ENCODE data around the gene UBR1. TPM values are rescaled to one million over a fixed set of nuclear protein-coding genes. Genes with fewer than 3 reads are reported as not detected.
"Not testable (repeated sequence)": the region's sequence is repeated elsewhere in the genome, so short reads cannot be mapped to it uniquely, and the experiment has no call there.

The UBR1 gene
- total RNA-seq, 4 donors from 2014 or later = 21.3 to 108 (median 34.2) TPM

DNA sequence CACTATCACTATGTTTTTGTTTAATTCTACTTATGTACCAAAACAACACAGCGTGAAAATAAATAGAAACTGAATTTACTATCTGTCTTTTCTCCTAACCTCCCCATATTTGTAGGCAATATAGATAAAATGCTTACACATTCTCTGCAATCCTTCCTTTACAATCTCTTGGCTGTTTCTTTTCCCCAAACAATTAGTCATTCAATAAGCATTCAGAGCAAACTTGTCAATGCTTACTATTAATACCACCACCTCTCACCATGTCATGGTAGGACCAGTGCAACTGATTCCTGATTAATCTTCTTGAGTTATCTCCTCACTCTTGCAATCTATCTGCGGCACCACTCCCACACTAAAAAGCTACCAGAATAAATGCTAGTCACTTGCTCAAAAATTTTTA lies 111.3 kb downstream of the UBR1 start:
- Histone ChIP-seq H3K4me1 (no peaks in the 10 kb centered on the region), H3K36me3 (peaks cover 0 to 29% (median 8%) of the 10 kb centered on the region in 4 donors), H3K4me3 (no peak overlapping the region), H3K9me3 (no peaks in the 10 kb centered on the region), H3K27me3 (no peaks in the 10 kb centered on the region), H3K27ac (no peak overlapping the region)
- no peak for TF ChIP-seq CTCF (IDR thresholded peaks at IDR 0.05)
- no peak for TF ChIP-seq POLR2A (IDR thresholded peaks at IDR 0.05)
- no peak for TF ChIP-seq EP300 (IDR thresholded peaks at IDR 0.05; ENCODE audit: low read depth)
- no peak for TF ChIP-seq POLR2AphosphoS5 (IDR thresholded peaks at IDR 0.05)
- 90 to 92% methylated on average over 2 of the region's 2 CpGs for WGBS, 2 donors (ENCODE audit: low coverage in 1 of 2)
- intact Hi-C loops (cut with DNase I; ENCODE audit: low total_unique reads) = no loop called here
- no peak for DNase-seq
- in situ Hi-C loops (cut with MboI; ENCODE audit: low pct_ligation_motif_present in 1 of 4, low pct_unique_long_range_greater_than_20kb in 1 of 4, low sequenced_read_pairs in 3 of 4) = no loop called here

GRCh38 chr15:42992626-42993025 lies 113.2 kb downstream of the UBR1 start:
- WGBS, 2 donors (ENCODE audit: low coverage in 1 of 2) = 60 to 81% methylated on average over 3 of the region's 3 CpGs
- no peak for DNase-seq
- in situ Hi-C loops (cut with MboI; ENCODE audit: low pct_ligation_motif_present in 1 of 4, low pct_unique_long_range_greater_than_20kb in 1 of 4, low sequenced_read_pairs in 3 of 4) = no loop called here
- Histone ChIP-seq H3K9me3 (no peaks in the 10 kb centered on the region), H3K4me3 (no peak overlapping the region), H3K4me1 (no peaks in the 10 kb centered on the region), H3K27me3 (no peaks in the 10 kb centered on the region), H3K27ac (no peak overlapping the region), H3K36me3 (peaks cover 0 to 38% (median 12%) of the 10 kb centered on the region in 4 donors)
- TF ChIP-seq POLR2A (IDR thresholded peaks at IDR 0.05) = no peak
- no peak for TF ChIP-seq POLR2AphosphoS5 (IDR thresholded peaks at IDR 0.05)
- no peak for TF ChIP-seq EP300 (IDR thresholded peaks at IDR 0.05; ENCODE audit: low read depth)
- TF ChIP-seq CTCF (IDR thresholded peaks at IDR 0.05) = no peak
- intact Hi-C loops (cut with DNase I; ENCODE audit: low total_unique reads) = no loop called here

GRCh38 chr15:42986693-42987342 lies 119.0 kb downstream of the UBR1 start:
- Histone ChIP-seq H3K36me3 (peaks cover 0 to 50% (median 17%) of the 10 kb centered on the region in 4 donors), H3K4me1 (no peaks in the 10 kb centered on the region), H3K9me3 (no peaks in the 10 kb centered on the region), H3K27ac (no peak overlapping the region), H3K27me3 (no peaks in the 10 kb centered on the region), H3K4me3 (no peak overlapping the region)
- WGBS, 2 donors (ENCODE audit: low coverage in 1 of 2) = 96 to 100% methylated on average over 4 to 20 of the region's 20 CpGs
- in situ Hi-C loops (cut with MboI; ENCODE audit: low pct_ligation_motif_present in 1 of 4, low pct_unique_long_range_greater_than_20kb in 1 of 4, low sequenced_read_pairs in 3 of 4) = no loop called here
- DNase-seq = no peak
- intact Hi-C loops (cut with DNase I; ENCODE audit: low total_unique reads) = no loop called here
- TF ChIP-seq EP300 (IDR thresholded peaks at IDR 0.05; ENCODE audit: low read depth) (no peak), CTCF (IDR thresholded peaks at IDR 0.05) (no peak), POLR2A (IDR thresholded peaks at IDR 0.05) (no peak), POLR2AphosphoS5 (IDR thresholded peaks at IDR 0.05) (no peak)

DNA sequence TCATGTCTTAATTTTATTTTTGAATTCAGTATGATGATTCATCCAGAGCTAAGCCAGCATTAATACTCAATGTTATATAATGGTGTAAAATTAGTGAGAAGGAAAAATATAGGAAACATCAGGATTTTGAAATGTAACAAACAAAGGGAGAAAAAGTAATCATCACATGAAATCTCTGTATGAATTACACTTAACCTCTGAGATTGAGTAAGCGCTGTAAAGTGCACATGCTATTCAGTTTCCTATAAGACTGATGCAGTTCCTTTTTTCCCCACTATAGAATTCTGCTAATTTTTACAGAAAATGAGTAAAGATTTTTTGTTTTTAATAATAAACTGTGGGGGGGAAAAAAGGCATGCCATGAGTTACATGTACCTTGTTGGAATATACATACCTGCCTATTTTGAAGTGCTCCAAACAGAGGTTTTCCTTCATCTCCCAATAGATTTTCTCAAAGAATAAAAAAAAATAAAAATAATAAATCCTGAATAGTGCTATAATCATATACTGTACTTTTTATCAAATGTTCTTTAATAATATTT lies 121.3 kb downstream of the UBR1 start:
- no peaks in the 10 kb centered on the region for H3K27me3 ChIP-seq
- no peak for TF ChIP-seq POLR2AphosphoS5 (IDR thresholded peaks at IDR 0.05)
- no peak for TF ChIP-seq CTCF (IDR thresholded peaks at IDR 0.05)
- TF ChIP-seq POLR2A (IDR thresholded peaks at IDR 0.05) = no peak
- TF ChIP-seq EP300 (IDR thresholded peaks at IDR 0.05; ENCODE audit: low read depth) = no peak
- no peaks in the 10 kb centered on the region for H3K9me3 ChIP-seq
- no peak overlapping the region for H3K27ac ChIP-seq
- intact Hi-C loops (cut with DNase I; ENCODE audit: low total_unique reads) (no loop called here), in situ Hi-C loops (cut with MboI; ENCODE audit: low pct_ligation_motif_present in 1 of 4, low pct_unique_long_range_greater_than_20kb in 1 of 4, low sequenced_read_pairs in 3 of 4) (no loop called here)
- 97 to 100% methylated on average over 1 of the region's 1 CpG for WGBS, 2 donors (ENCODE audit: low coverage in 1 of 2)
- peaks cover 0 to 42% (median 13%) of the 10 kb centered on the region in 4 donors for H3K36me3 ChIP-seq
- H3K4me3 ChIP-seq = no peak overlapping the region
- no peak for DNase-seq
- no peaks in the 10 kb centered on the region for H3K4me1 ChIP-seq

- DNase-seq; H3K4me1 ChIP-seq; in situ Hi-C loops (cut with MboI; ENCODE audit: low pct_ligation_motif_present in 1 of 4, low pct_unique_long_range_greater_than_20kb in 1 of 4, low sequenced_read_pairs in 3 of 4); intact Hi-C loops (cut with DNase I; ENCODE audit: low total_unique reads); H3K27me3 ChIP-seq; H3K4me3 ChIP-seq; H3K9me3 ChIP-seq; H3K27ac ChIP-seq: not testable (repeated sequence)
- WGBS, 2 donors (ENCODE audit: low coverage in 1 of 2) = 97 to 100% methylated on average over 1 to 6 of the region's 6 CpGs
- peaks cover 0 to 48% (median 15%) of the 10 kb centered on the region in 4 donors for H3K36me3 ChIP-seq
Measured at GRCh38 chr15:42979113-42979512, 126.7 kb downstream of the UBR1 start.

Measured in transverse colon (tissue), 4 donors.